Left hindlimb (tissue), 1 donor: ENCODE results near the gene KCNIP3.

ENCODE experiments used
- DNase-seq: peaks from one replicate; pipeline ENCODE4 v3.0.0-alpha.2; 2018

Gene KCNIP3

DNA sequence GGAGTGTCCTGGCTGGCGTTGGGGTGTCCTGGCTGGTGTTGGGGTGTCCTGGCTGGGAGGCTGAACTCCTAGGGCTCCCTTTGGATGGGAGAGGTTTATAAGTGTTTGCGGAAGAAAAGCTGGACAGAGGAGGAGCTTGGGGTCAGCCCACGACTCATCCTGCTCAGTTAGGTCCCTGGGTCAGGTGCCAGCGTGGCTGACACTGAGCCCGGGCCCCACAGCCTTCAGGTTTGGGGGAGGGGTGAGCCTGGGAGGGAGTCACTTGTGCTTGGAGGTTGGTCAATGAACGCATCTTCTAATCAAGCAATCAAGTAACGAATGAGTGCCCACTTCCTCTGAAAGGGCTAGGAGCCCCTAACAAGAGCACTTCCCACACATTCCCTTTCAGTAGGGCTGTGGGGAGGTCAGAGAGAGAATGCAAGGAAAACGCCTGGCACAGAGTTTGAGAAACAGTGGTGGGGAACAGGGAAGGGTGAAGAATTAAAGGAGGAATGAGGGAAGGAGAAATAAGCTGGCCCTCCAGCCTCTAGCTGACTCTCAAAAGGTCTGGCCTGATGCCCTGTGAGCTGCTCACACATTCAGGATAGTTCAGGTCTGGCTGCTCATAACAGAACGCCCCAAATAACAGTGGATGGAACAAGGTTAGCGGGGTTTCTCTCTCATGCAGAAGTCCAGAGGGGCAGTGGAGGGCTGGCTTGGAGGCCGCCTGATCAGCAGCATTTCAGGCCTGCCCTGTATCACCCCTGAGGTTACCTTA lies 670 bp downstream of the KCNIP3 start:
- DNase-seq, result no peak

DNA sequence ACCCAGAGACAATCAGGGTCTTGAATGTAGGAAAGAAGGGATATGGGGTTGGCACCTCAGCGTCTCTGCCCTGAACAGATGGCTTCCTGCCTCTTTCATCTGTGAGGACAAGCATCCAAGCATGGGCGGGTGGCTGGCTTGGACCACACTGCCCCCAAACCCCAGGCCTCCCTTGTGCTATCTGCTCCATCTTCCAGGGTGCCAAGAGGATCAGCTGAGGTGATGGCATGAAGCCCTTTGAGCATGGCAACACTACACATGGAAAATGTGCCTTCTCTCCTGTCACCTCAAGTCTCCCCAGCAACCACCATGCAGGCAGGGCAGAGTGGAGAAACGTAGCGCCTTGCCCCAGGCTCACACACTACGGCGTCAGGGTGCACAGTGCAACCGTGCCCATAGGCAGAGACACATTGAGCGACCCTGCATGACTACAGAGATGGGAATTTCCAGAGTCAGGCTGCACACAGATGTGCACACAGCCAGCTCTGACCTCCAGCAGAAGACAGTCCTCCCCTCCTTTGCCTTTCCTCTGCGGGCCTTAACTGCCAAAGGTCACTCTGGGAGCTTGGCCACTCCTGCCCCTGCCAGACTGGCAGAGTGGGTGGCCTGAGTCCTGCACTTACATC lies 1.5 kb downstream of the KCNIP3 start:
- no peak for DNase-seq

DNA sequence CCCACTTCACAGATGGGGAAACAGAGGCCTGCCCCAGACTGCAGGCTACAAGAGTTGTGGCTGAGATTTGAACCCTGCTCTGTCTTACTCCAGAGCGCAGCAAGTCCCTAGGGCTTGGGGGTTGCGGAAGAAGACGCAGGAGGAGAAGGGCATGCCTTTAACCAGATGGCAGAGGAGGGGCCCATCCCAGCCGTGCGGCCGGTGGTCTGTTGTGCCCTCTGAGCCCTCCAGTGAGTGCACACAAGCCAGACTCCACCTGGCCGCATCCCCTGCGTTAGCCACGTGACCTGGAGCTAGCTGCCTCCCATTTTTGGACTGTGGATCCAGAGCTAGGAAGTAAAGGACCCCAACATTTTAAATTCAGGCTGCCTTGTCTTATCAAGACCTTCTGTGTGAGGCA lies 2.8 kb downstream of the KCNIP3 start:
- DNase-seq, result no peak

DNA sequence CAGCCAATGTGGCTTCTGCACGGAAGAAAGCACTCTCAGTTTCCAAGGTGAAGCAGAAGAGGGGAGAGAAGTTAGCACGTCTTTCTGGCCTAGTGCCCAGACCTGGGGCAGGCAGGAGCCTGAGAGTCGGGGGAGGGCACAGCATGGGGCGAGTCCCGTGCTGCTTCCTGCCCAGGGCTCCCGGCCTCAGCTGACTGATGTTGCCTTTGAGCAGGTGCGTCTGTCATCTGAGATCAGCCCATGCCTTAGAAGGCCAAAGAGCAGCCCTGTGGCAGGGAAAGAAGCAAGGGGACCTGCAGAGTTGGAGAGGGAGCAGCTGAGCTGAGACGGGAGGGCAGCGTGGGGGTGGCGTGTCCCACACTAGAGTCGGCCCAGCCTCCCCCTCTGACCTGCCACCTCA lies 3.3 kb downstream of the KCNIP3 start:
- DNase-seq, result no peak

DNA sequence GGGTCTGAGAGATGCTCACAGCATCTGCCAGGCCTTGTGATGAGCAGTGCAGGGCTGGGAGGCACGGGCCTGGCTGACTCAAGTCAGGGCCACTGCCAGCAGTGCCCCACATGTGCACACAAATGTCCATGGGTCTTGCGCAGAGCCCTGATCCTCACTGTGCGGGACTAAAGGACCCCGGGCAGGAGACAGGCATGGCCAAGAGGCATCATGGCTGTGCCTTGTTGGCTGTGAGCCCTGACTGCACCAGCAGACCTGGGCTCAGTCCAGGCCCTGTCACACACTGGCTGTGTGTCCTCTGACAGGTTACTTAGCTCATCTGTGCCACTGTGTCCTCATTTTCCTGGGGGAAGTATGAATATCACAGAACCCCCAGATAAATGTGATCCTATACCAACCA lies 4.0 kb downstream of the KCNIP3 start:
- DNase-seq, result no peak

DNA sequence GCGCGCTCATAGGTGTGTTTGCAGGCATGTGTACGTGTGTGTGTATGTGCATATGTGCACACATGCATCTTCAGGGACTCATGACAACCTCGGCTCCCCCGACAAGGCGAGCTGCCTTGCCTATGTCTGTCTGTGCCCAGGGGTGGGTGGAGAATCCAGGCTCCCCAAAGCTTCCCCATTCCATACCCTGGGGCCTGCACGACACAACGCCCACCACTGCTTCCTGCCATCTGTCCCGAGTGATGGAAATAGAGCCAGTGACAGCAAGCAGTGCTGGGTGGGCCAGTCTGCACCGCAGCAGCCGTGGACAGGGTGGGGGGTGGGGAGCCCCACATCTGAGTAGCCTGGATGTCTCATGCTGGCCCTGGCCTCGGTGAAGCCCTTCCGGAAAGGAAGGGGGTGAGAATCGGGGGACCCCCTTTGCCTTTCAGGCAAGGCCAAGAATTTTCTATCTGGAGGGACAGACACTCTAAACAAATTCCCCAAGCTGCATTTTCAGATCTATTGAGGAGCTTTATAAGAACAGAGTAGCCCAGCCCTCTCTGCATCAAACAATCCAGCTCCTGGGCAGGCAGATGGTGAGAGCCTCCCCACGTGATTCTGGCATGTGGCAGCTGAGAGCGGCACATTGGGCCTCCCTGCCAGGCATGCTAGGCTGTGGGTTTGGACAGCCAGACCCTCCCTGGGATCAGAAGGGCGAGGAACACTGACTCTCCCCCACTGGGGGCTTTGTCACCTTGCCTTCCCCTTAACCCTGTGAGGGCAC lies 4.9 kb downstream of the KCNIP3 start:
- no peak for DNase-seq

DNA sequence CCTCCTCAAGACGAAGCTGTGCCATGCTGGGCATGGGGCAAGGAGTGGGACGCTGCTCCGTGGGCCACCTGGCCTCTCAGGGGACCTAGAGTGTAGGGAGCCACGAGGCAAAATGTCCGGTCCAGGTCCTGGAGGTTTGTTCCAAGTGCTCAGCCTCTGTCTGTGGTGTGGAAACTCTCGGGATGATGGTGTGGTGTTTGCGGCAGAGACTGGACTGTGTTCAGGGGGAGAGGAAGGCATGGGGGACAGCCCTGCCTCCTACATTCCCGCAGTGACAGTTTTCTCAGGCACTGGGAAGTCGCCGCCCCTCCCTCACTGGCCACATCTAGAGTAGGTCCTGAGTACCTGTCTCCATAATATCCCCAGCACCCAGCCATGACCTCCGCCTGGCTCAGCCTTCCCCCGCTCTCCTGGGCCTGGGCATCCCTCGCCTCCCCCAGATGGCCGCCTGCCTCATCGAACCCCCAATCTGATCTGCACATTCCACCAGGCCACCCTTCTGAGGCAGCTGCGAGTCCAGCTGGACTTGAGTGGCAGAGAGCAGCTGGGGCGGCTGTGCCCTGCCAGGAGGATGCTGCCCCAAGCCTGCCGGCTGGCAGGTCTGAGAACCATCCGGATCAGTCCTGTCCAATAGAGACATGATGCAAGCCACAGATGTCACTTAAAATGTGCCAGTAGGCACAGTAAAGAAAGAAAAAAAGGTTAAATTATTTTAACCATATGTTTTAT lies 6.2 kb downstream of the KCNIP3 start:
- DNase-seq, result peak; percentile 70

DNA sequence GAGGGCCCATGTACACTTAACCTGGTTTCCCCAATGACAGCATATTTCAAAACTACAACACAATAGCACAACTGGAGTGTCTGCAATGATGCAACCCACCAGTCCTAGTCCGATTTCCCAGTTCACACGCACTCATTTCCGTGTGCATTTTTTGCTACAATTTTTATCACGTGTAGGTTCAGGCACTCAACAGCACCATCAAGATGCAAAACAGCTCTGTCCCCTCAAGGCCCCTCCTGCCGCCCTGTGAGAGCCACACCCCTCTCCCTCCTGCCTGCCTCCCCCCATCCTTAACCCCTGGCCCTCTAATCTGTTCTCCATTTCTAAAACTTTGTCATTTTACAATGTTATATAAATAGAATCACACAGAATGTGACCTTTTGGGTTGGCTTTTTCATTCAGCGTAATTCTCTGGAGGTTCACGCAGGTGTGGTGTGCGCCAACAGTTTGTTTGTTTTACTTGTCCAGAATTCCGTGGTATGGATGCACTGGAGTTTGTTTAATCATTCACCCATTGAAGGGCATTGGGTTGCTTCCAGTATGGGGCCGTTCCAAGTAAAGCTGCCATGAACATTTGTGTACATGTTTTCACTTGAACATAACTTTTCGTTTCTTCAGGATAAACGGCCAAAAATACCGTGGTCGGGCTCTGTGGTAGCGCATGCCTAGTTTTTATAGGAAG lies 8.4 kb downstream of the KCNIP3 start:
- DNase-seq, result no peak

DNA sequence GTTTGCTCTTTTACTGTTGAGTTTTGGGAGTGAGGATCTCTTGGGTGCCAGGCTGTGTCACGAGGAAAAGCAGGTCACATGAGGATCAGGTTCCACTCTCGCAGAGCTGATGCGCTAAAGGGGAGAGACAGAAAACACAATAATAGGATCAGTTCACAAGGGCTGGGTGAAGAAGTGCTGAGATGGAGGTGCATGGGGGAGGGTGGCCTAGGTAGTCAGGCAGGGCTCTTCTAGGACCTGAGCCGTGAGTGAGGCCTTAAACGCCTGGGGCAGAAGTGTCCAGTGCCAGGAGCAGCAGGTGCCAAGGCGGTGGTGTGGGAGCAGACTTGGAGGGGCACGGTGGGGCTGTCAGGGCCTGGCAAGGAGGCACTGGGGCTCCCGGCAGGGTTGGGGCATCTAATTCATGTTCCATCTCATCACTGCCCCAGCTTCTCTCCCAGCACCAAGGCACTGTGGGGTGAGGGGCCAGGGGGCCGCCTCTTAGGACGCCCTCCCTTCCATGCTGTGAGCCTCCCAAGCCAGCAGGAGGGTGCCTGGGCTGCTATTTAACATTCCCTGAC lies 9.3 kb downstream of the KCNIP3 start:
- no peak for DNase-seq

DNA sequence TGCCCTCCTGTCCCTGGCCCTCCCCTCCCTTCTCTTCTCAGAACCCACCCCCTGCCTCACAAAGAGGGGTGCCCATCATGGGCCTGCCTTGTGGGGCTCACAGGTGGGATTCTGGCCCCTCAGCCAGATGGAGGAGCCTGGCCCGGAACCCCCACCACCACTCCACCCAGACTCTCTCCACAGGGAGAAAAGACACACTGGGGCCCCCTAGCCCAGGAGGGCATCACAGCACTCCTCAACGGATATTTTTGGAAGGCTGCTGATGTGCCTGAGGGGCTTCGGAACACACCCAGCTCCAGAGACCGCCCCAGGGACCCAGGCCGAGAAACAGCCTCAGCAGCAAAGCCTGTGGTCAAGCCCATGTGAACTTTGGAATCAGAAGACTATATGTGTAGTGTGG lies 9.9 kb downstream of the KCNIP3 start:
- DNase-seq, result no peak

DNA sequence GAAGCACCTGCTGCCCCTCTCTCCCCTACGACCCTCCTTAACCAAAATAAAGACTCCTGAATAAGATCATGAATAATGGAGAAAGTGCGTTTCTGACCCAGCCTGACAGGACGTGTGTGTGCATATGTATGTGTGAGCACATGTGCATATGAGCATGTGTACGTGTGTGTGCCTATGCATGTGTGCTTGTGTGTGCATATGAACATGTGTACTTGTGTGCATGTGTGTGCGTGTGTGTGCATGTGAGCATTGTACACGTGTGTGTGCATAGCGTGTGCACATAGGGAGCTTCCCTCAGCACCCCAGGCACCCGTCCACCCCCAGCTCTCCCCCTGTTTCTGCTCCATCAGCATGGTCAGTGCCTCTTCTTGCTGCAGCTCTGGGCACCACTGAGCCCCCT lies 10.7 kb downstream of the KCNIP3 start:
- DNase-seq, result no peak

DNA sequence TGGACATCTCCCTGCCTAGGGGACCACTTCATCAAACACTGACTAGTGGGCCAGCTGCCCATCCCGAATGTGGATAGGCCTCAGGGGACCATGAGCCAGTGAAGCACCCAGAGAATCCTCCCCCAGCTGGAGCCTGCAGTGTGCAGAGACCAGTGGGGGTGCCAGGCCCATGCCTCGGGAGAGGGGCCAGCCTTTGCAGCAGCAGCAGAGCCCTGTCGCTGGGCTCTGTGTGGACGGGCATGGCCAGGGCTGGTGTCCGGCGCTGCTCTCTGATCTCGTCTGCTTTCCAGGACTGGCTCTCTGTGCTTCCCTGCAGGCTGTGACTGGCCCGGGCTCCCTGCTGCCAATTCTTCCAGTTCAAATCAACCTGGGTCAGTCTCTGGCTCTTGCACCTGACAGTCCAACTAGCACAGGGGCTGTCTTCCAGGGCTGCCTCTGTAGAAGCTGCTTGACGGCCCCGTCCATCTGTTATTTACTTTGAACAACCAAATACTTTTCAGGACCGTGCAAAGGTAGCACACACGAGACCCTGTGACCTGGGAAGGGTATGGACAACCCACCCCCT lies 11.4 kb downstream of the KCNIP3 start:
- no peak for DNase-seq

DNA sequence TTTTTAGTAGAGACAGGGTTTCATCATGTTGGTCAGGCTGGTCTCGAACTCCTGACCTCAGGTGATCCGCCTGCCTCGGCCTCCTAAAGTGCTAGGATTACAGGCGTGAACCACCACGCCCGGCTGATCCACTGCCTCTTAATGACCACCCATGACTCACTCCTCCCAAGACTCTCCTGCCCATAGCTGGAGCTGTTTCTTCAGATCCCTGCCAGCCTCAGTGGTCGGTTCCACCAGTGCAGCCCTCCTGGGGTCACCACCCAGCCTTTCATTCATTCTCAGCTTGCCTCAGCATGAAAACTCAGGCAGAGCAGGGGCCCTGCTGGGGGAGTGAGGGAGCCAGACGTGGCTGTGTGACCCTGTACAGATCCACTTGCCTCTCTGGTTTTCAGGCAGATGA lies 12.5 kb downstream of the KCNIP3 start:
- DNase-seq, result no peak

DNA sequence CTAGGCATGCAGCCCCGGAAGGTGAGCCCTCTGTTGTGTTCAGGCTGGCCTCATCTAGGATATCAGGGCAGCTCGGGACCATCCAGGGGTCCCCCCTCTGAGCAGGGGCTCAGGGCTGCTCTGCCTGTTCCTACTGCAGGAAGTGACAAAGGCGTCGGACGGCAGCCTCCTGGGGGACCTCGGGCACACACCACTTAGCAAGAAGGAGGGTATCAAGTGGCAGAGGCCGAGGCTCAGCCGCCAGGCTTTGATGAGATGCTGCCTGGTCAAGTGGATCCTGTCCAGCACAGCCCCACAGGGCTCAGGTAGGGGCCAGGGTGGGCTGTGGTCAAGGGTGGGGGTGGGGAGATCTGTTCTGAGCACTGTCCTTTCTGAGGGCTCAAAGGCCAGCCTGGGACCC lies 13.1 kb downstream of the KCNIP3 start:
- no peak for DNase-seq

DNA sequence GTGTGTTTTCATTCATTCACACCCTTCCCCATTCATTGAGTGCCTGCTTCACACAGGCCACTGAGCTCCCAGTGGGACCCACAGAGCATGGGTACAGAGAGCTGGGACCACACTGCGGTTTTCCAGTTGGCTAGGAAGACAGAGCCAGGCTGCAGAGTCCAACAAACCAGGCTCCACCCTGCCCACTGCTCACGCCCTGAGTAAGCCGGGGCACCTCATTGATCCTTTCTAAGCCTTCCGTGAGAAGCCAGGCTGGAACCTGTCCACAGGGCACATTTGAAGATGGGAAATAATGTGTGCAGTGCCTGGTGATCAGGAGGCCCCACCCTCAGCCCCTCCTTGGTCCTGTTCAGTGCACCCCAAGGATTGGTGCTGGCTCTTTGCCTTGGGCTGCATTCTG lies 13.5 kb downstream of the KCNIP3 start:
- no peak for DNase-seq

DNA sequence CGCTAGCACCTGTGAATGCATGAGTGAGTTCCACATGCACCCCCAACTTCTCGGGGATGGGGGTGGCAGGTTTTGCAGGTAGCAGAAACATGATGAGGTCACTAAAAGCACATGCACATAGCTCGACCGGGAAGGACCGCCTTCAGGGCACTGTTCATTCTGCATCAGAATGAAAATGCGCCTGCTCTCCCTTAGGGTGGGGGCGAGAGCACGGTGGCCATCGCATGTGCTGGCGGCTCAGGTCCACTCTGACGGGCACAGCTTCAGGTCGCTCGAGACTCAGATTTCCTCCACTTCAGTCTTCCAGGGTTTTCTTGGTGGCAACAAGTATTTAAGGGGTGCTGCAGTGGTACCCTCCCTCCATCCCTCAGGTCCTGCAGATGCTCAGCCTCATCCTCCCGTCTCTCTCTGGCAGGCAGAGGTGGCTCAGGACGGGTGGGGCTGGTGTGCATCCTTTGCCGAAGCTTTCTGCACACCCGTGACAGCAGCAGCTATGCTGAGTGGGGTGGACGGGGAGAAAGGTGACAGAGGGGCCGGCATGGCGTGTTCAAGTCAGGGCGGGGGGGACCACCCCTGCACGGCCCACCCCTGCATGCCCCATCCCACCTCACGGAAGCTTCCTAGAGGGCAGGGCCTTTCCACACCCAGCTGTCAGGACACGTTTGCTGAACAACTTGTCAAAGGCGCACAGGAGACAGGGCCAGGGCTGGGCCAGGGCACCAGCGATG lies 14.8 kb downstream of the KCNIP3 start:
- no peak for DNase-seq

DNA sequence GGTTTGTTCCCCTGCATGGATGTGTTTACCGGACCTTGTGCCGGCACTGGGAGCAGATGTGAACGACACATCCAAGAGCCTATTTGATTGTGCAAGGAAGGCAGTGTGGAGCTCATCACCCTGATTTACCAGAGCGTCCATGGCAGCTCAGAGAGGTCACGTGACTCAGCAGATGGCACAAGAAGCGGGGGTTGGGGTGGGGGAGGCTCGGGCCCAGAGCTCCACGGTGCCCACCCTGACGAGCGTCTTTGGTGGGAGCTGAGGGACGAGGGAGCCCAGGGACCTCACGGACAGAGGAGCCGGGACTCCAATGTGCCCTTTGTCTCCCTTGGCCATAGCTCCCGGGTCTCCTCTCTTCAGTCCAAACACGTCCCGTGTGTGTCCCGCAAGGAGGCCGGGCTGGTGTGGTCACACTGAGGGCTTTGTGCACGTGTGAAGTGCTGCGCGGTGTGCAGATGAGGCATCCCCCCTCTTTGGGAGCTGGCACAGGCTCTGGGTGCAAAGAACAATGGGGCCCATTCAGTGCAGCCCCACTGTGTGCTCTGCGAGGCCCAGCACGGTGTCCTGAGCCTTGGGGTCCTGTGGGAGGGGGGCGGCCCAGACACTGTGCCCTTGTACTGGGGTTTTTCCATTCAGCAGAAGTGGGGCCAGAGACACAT lies 15.5 kb downstream of the KCNIP3 start:
- DNase-seq, result no peak

DNA sequence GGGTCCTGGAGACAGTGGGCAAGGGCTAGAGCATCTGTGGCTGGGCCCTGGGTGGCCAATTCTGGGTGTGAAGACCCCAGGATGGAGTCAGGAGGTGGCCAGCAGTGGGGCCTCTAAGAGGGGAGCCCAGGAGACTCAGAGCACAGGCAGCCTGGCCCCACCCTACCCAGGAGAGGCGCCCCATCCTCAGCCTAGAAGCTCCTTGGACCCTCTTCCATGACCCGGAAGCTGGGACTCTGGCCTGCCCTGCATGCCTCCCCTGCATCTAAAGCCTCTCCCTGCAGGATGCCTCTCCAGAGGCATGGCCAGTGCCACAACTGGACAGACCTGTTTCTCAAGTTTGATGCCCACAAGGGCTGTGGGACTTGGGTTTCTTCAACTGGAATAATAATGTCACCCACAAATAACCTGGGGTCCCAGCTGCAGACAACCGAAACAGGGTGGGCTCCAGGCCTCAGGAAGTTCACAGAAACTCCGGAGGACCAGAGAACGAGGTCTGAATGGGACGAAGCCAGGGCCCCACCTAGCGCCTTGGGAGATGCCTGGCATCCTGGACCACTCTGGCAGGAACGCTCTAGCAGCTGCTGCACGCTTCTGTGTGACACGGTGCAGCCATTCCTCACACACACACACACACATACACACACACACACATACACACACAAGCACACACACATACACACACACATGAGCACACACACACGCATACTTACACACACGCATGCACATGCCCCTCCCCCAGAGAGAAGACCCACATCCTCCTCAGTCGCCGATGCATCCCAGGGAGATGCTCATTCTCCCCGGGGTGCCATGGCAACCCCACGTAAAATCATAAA lies 16.4 kb downstream of the KCNIP3 start:
- no peak for DNase-seq

DNA sequence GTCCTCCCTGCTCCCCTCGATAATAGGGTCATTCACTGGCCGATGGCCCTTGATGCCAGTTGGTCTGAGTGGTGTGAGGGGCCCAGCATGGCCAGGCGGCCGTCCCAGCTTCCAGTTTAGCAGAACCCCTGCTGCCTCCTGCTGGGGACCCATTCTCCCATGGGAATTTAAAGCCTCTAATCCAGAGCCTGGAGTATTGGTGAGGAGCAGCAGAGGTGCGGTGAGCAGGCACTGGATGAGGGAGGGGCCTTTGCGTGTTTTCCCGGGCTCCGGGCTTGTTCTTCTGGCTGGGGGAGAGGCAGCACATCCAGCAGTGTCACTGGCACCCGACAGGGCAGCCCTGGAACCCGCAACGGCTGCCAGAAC lies 17.4 kb downstream of the KCNIP3 start:
- DNase-seq, result no peak
